C4-2B (cell line): Measurements from ENCODE around the gene NFS1.

Experiments
- H3K27ac ChIP-seq: fragments of 450-650 bp; 2 replicates; pipeline ENCODE4 v1.5.1; 2017
- ZFX ChIP-seq: fragments of 450-650 bp; IDR thresholded peaks from 2 replicates; pipeline ENCODE4 v1.6.1; 2017
- TF ChIP-seq, protein P1 (sequence below): fragments of 450-650 bp; conservative IDR thresholded peaks from 2 replicates; pipeline ENCODE4 v1.5.1; 2017; ENCODE audit warnings: mild to moderate bottlenecking

Gene NFS1

DNA sequence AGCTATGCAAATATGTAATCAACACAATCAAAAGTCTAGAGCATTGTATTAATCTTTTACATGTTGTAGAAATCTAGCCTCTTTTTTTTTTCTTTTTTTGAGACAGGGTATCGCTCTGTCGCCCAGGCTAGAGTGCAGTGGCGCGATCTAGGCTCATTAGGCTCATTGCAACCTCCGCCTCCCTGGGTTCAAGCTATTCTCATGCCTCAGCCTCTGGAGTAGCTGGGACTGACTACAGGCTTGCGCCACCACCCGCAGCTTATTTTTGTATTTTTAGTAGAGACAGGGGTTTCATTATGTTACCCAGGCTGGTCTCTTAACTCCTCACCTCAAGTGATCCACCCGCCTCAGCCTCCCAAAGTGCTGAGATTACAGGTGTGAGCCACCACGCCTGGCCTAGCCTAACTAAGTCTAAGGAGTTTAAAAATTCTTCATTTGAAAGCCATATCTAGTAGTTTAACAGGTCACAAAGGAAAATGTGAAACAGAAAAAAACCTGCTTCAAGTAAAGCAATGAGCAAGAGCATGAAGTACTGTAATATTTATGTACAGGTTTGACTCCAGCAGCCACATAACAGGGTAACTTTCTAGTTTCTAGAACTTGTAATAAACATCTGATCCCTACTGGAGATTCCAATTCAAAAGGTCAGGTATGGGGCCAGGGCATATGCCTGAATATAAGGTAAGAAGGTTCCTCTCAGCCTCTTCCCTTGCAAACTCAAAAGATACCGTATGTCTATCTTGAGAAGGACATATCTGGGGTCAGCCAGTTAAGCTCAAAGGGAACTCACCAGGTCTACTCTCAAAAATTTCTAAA, 38.8 kb downstream of the NFS1 start:
- H3K27ac ChIP-seq: no peak overlapping the region
- TF ChIP-seq ZFX: no peak
- TF ChIP-seq, protein P1, sequence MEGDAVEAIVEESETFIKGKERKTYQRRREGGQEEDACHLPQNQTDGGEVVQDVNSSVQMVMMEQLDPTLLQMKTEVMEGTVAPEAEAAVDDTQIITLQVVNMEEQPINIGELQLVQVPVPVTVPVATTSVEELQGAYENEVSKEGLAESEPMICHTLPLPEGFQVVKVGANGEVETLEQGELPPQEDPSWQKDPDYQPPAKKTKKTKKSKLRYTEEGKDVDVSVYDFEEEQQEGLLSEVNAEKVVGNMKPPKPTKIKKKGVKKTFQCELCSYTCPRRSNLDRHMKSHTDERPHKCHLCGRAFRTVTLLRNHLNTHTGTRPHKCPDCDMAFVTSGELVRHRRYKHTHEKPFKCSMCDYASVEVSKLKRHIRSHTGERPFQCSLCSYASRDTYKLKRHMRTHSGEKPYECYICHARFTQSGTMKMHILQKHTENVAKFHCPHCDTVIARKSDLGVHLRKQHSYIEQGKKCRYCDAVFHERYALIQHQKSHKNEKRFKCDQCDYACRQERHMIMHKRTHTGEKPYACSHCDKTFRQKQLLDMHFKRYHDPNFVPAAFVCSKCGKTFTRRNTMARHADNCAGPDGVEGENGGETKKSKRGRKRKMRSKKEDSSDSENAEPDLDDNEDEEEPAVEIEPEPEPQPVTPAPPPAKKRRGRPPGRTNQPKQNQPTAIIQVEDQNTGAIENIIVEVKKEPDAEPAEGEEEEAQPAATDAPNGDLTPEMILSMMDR: no peak

DNA sequence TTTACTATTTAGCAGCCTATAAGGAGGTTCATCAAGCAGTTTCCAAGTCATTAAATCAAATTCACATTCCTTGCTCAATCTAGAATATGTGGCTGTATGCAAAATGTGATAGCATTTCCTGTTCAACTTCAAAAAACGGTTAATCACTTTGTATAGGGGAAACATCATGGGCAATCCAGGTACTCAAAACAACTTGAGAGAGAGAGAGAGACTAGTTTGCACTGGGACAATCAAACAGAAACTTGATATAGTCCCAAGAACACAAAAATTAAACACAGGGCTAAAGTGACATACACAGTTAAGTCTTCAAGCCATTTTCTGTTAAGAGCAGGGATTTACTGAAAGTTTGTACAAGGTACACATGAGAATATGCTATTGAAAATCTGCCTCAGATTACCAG, 41.9 kb downstream of the NFS1 start:
- no peak overlapping the region for H3K27ac ChIP-seq
- TF ChIP-seq, protein P1: no peak
- TF ChIP-seq ZFX: no peak

DNA sequence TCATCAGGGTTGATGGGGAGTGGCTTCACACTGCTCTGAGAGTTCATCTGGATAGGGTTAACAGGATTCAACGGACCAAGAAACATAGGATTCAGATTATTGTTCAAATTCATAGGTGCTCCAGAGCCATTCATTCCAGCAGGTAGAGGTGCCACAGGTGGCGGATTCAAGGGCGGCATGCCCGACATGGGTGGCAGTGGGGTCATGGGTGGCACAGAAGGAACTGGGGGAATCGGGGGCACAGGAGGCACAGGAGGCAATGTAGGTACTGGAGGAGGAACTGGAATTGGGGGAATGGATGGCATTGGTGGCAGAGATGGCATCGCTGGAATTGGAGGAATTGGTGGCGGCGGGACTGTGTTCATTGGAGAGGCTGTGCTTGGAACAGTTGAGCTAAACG, 44.7 kb downstream of the NFS1 start:
- TF ChIP-seq, protein P1: no peak
- no peak for TF ChIP-seq ZFX
- H3K27ac ChIP-seq: no peak overlapping the region

DNA sequence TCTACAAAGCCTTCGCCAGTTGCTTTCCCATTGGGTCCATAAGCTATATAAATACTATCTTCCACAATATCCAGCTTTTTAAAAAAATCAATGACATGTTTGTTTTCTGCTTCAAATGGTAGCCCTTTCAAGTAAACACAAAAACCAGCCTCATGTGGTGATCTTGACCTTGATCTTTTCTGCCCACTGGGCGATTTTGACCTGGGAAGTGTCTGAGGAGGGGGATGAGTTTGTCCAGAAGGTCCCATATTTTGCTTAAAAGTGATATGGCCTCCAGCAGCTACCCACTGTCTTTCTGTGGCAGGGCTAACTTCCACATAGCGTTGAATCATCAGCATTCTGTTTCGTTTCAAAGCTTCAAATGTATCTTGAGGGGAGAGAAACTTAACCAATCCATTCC, 45.3 kb downstream of the NFS1 start:
- TF ChIP-seq ZFX: no peak
- TF ChIP-seq, protein P1: no peak
- no peak overlapping the region for H3K27ac ChIP-seq

DNA sequence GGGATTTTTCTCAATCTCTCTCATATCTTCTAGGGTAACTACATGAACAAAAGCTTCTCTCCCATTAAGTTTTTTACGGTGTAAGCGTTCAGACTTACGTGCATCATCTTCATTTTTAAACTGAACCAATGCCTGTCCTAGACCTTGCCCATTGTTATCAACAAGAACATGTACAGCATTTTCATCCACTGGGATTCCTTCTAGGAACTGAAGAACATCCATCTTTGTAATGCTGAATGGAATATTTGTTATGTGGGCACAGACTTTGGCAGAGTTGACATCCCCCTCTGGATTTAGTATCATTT, 45.8 kb downstream of the NFS1 start:
- no peak for TF ChIP-seq ZFX
- TF ChIP-seq, protein P1: no peak
- no peak overlapping the region for H3K27ac ChIP-seq

DNA sequence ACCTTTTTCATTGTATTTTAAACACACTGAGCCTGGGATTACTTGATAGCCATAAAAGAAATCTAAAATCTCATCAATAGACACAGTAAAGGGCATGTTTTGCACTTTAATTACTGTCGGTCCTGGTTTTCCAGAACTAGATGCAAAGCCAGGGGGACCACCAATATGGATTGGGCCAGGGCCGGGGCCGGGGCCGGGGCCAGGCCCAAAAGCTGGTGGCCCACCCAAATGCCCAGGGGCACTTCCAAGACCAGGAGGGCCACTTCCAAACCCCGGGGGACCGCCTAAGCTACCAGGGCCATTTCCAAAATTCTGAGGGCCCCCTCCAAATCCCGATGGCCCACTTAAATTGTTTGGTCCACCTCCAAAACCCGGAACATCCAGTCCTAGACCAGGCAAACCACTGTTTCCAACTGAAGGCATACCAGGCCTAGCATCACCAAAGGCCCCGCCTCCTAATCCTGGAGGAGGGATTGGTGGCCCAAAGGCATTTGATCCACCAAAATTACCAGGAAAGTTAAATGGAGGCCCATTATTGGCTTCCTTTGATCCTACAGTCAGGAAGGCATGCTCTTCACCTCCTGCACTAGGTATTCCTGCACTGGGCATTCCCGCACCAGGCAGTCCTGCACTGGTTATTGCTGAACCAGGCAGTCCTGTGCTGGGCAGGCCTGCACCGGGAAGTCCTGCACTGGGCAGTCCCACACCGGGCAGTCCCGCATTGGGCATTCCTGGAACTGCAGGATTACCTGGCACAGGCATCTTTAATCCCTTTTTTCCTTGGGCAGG, 46.3 kb downstream of the NFS1 start:
- TF ChIP-seq ZFX: no peak
- TF ChIP-seq, protein P1: no peak

DNA sequence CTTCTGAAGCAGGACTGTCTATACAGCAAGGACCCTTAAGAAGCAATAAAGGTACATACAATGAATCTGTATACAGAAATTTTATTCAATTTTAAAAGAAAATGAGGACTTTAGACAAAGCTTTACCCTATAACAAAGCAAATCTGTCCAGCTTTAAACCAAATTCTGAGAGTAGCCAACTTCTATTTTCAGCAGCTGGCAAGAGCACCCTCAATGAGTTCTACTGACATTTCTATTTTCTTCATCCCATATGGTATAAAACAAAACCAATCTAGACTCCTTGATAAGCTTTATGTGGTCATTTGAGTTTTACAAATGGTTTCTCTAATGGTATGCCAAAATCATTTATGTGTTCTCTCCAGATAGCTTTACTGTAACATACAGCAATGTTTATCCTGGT, 47.2 kb downstream of the NFS1 start:
- no peak for TF ChIP-seq ZFX
- TF ChIP-seq, protein P1: no peak
- no peak overlapping the region for H3K27ac ChIP-seq

More for the DNA sequence above, 46.3 kb downstream of the NFS1 start:
- H3K27ac ChIP-seq: no peak overlapping the region
